SW480 (cell line): Measurements from ENCODE around the gene WDR38.

Experiments used
- DNase-seq: peaks from one replicate; pipeline ENCODE4 v3.0.0-alpha.2; 2016; ENCODE audit warnings: low spot score

Gene WDR38

GRCh38 chr9:124858330-124859046 lies 5.2 kb downstream of the WDR38 start:
- DNase-seq, result no peak

GRCh38 chr9:124859803-124860581 lies 6.7 kb downstream of the WDR38 start:
- no peak for DNase-seq

- no peak for DNase-seq
Observed at GRCh38 chr9:124860582-124861341, 7.5 kb downstream of the WDR38 start.

- DNase-seq, result peak; percentile 92
Observed at GRCh38 chr9:124861342-124862229, 8.3 kb downstream of the WDR38 start, which contains the start of the genes ARPC5L and RPL35. Gene ARPC5L, plus strand, starts transcription at chr9:124862130. Its CDS starts 7,161 bp downstream, at chr9:124869291. Gene RPL35, minus strand, starts transcription at chr9:124861957. Its CDS starts 45 bp downstream, at chr9:124861912.

- DNase-seq, result no peak
Observed at GRCh38 chr9:124863371-124863871, 10.2 kb downstream of the WDR38 start.

- peak; percentile 88 for DNase-seq
Observed at GRCh38 chr9:124868511-124869465, 15.5 kb downstream of the WDR38 start.

GRCh38 chr9:124869466-124869985 lies 16.3 kb downstream of the WDR38 start:
- no peak for DNase-seq

- DNase-seq, result no peak
Observed at GRCh38 chr9:124869986-124870560, 16.8 kb downstream of the WDR38 start.

- DNase-seq, result no peak
Observed at GRCh38 chr9:124870723-124871122, 17.5 kb downstream of the WDR38 start.

- no peak for DNase-seq
Observed at GRCh38 chr9:124871156-124871561, 17.9 kb downstream of the WDR38 start.

GRCh38 chr9:124873664-124874063 lies 20.4 kb downstream of the WDR38 start:
- peak; percentile 74 for DNase-seq

GRCh38 chr9:124875501-124875900 lies 22.2 kb downstream of the WDR38 start:
- DNase-seq, result no peak

GRCh38 chr9:124877021-124877782 lies 23.9 kb downstream of the WDR38 start:
- DNase-seq, result no peak

GRCh38 chr9:124878021-124878420 lies 24.8 kb downstream of the WDR38 start:
- no peak for DNase-seq

GRCh38 chr9:124878518-124878917 lies 25.3 kb downstream of the WDR38 start:
- no peak for DNase-seq

GRCh38 chr9:124879226-124879625 lies 26.0 kb downstream of the WDR38 start:
- no peak for DNase-seq

GRCh38 chr9:124880501-124880900 lies 27.2 kb downstream of the WDR38 start:
- no peak for DNase-seq

- no peak for DNase-seq
Observed at GRCh38 chr9:124881138-124881743, 28.0 kb downstream of the WDR38 start.
